GM19468 (cell line): ENCODE measurements around the gene SULT1E1.

Source experiments
- ATAC-seq: cut with Tn5 transposase; IDR thresholded peaks from one replicate; pipeline ENCODE4 v1.9.1; 2021; ENCODE audit warnings: mild to moderate bottlenecking, moderate library complexity, moderate number of reproducible peaks; ENCODE audit not compliant: unreplicated experiment; ENCODE audit errors: extremely low read depth

SULT1E1 gene

GRCh38 chr4:69811166-69811565, 48.8 kb downstream of the SULT1E1 start:
- ATAC-seq, result no peak

DNA sequence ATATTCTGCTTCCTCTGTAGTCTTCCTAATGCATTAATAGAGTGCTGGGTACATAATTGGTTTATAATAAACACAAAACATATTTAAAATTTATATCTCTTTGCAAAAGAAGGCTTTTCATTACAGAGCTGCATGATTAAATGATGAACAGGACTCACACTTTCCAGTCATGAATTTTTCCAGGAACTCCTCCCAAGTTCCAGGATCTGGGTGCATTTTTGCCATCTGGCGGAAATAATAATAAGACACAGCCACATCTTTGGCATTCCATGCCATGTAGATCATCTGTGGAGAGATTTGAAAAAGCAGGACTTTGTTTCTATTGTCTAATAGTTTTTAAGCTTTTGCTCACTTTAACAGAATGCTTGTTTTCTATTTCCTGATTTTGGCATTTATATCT, 59.3 kb downstream of the SULT1E1 start:
- ATAC-seq, result no peak

DNA sequence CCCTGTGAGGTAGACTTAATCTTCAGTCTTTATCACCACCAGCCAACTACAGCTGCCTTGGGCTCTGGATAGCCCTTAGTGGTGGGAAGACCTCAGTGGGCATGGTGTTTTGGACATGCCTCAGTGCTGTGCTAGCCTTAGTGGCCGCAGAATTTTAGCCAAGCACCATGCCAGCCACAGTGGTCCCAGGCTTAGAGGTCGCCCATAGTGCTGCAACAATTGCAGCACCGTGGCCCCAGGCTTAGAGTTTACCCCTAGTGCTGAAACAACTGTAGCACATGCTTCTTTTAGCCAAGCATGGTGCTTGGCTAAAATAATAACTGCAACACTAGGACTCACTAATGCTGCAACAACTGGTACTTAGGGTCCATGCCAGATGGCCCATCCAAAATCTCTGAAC, 60.6 kb downstream of the SULT1E1 start:
- no peak for ATAC-seq

DNA sequence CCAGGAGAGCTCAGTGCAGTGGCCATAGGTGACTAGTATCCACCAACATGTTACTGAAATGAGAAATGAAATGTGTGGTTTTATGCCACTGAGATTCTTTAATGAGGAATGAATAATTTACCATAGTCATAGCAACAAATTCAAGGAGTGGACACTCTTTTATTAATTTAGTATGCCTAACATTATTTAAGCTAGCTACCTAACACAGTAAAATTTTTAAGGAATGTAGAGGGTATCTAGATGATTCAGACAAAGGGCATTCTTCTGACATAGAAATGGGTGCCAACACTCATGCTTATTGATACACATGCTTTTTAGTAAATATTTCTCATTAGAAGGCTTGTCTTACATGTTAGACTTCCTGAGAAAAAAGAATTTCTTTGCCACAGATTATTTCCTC, 66.2 kb downstream of the SULT1E1 start:
- ATAC-seq, result no peak
